Epithelial cell of esophagus (primary cell): Measurements from ENCODE around the gene SFTPA2.

Experiments used
- DNase-seq: peaks from one replicate; pipeline ENCODE4 v3.0.0; 2010; ENCODE audit warnings: low read depth
- H3K4me3 ChIP-seq: 2 replicates; pipeline ENCODE4 v1.5.1; 2011; ENCODE audit warnings: mild to moderate bottlenecking, low read length, control low read depth
- CTCF ChIP-seq: IDR thresholded peaks from 2 replicates; pipeline ENCODE4 v1.5.1; 2011; ENCODE audit warnings: low read depth, mild to moderate bottlenecking, low read length, control low read depth, inconsistent platforms; ENCODE audit not compliant: insufficient read depth; ENCODE audit errors: missing control alignments

SFTPA2 gene

GRCh38 chr10:79507440-79508167 lies 52.6 kb downstream of the SFTPA2 start:
- no peak for DNase-seq
- H3K4me3 ChIP-seq, result no peak overlapping the region
- TF ChIP-seq CTCF, result no peak
